Mesendoderm (in vitro differentiated cells): ENCODE measurements around the gene SLC6A13.

Experiments used
- DNase-seq: peaks from one replicate; pipeline ENCODE4 v3.0.0; 2013
- H2AK5ac ChIP-seq: 2 replicates; pipeline ENCODE4 v1.6.1; 2013; ENCODE audit warnings: low read length, inconsistent platforms
- H2BK120ac ChIP-seq: 2 replicates; pipeline ENCODE4 v1.6.1; 2013; ENCODE audit warnings: low read depth, mild to moderate bottlenecking, low read length, moderate library complexity, mixed read lengths
- H2BK15ac ChIP-seq: replicated peaks from 2 replicates; pipeline ENCODE4 v1.6.1; 2013; ENCODE audit warnings: low read depth, mild to moderate bottlenecking, moderate library complexity
- H2BK5ac ChIP-seq: 2 replicates; pipeline ENCODE4 v1.6.1; 2013; ENCODE audit warnings: low read length, inconsistent platforms
- H3K18ac ChIP-seq: 2 replicates; pipeline ENCODE4 v1.6.1; 2013; ENCODE audit warnings: mild to moderate bottlenecking, low read length, mixed read lengths
- H3K23ac ChIP-seq: one replicate; pipeline ENCODE4 v1.6.1; 2013; ENCODE audit warnings: low read length
- H3K27ac ChIP-seq: 2 replicates; pipeline ENCODE4 v1.5.1; 2013; ENCODE audit warnings: low read depth, mild to moderate bottlenecking, inconsistent platforms, low read length, moderate library complexity
- H3K27me3 ChIP-seq: 2 replicates; pipeline ENCODE4 v1.6.1; 2013; ENCODE audit warnings: low read length, control low read depth, mild to moderate bottlenecking, inconsistent platforms; ENCODE audit not compliant: insufficient read depth, poor library complexity
- H3K36me3 ChIP-seq: 2 replicates; pipeline ENCODE4 v1.6.1; 2013; ENCODE audit warnings: low read length, inconsistent platforms; ENCODE audit not compliant: control insufficient read depth, insufficient read depth
- H3K4ac ChIP-seq: one replicate; pipeline ENCODE4 v1.6.1; 2013; ENCODE audit warnings: low read depth, mild to moderate bottlenecking, low read length, moderate library complexity
- H3K4me1 ChIP-seq: 2 replicates; pipeline ENCODE4 v1.6.1; 2013; ENCODE audit warnings: low read depth, low read length, inconsistent platforms; ENCODE audit not compliant: control insufficient read depth
- H3K4me2 ChIP-seq: 2 replicates; pipeline ENCODE4 v1.6.1; 2013; ENCODE audit warnings: low read length
- H3K4me3 ChIP-seq: 2 replicates; pipeline ENCODE4 v1.5.1; 2013; ENCODE audit warnings: mild to moderate bottlenecking, low read length
- H3K56ac ChIP-seq: one replicate; pipeline ENCODE4 v1.6.1; 2013; ENCODE audit warnings: low read length
- H3K79me1 ChIP-seq: 2 replicates; pipeline ENCODE4 v1.6.1; 2013; ENCODE audit warnings: low read length, inconsistent platforms
- H3K79me2 ChIP-seq: 2 replicates; pipeline ENCODE4 v1.6.1; 2013; ENCODE audit warnings: mild to moderate bottlenecking, low read length; ENCODE audit not compliant: control insufficient read depth, insufficient read depth
- H3K9ac ChIP-seq: 2 replicates; pipeline ENCODE4 v1.6.1; 2013; ENCODE audit warnings: low read length, inconsistent platforms
- H4K5ac ChIP-seq: one replicate; pipeline ENCODE4 v1.6.1; 2013; ENCODE audit warnings: low read length
- H4K8ac ChIP-seq: one replicate; pipeline ENCODE4 v1.6.1; 2013; ENCODE audit warnings: low read depth, mild to moderate bottlenecking, control low read depth, low read length, moderate library complexity
- WGBS: extraction: QIAGEN DNeasy Blood & Tissue Kit; methylation state at CpG from one replicate; pipeline ENCODE4 v1.1.7; 2013; ENCODE audit warnings: low lambda C conversion rate, missing lambda C conversion rate; ENCODE audit not compliant: insufficient coverage; ENCODE audit errors: extremely low coverage; 5-methylcytosine and 5-hydroxymethylcytosine counted together

Gene SLC6A13

DNA sequence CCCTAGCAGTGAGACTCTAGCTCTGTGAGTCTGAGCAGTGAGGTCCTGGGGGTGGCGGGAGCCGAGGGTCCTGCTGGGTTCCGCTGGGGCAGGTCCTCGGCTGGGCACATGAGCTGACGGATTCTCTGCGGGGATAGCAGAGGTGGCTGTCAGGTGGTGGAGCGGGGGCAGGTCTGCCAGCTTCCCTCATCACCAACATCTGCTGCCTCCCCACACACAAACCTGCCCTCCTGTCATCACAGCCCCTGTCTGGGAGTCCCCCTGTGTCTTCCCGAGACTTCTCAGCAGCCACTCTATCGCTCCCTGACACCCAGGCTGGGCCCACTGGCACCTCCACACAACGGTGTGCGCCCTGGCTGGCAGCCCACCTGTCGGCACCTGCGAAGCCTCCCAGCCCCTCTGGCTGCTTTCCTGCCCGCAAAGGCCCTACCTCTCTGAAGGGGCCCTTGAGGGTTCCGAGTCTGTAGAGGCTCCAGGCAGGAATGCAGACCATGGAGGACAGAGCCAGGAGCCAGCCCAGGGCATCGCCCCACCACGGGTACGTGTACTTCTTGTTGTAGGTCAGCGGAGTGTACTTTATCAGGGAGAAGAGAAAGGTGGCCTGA lies 41.6 kb downstream of the SLC6A13 start:
- no peak overlapping the region for H3K18ac ChIP-seq
- H2BK120ac ChIP-seq, result no peak overlapping the region
- no peak overlapping the region for H2BK15ac ChIP-seq
- H3K27me3 ChIP-seq, result no peaks in the 10 kb centered on the region
- H3K23ac ChIP-seq, result no peak overlapping the region
- H3K27ac ChIP-seq, result no peak overlapping the region
- no peak overlapping the region for H3K4me2 ChIP-seq
- no peak overlapping the region for H3K9ac ChIP-seq
- no peak overlapping the region for H4K8ac ChIP-seq
- no peaks in the 10 kb centered on the region for H3K36me3 ChIP-seq
- no peak overlapping the region for H2BK5ac ChIP-seq
- H3K4ac ChIP-seq, result no peak overlapping the region
- no CpG with 5 or more reads among the region's 19 CpGs for WGBS
- no peak overlapping the region for H3K56ac ChIP-seq
- H4K5ac ChIP-seq, result no peak overlapping the region
- H3K4me3 ChIP-seq, result no peak overlapping the region
- H3K79me2 ChIP-seq, result no peaks in the 10 kb centered on the region
- DNase-seq, result no peak
- H3K4me1 ChIP-seq, result peaks cover 2% of the 10 kb centered on the region
- H3K79me1 ChIP-seq, result no peaks in the 10 kb centered on the region
- no peak overlapping the region for H2AK5ac ChIP-seq

GRCh38 chr12:220491-220890 lies 42.1 kb downstream of the SLC6A13 start:
- Histone ChIP-seq H3K4me1 (peaks cover 2% of the 10 kb centered on the region), H3K9ac (no peak overlapping the region), H3K56ac (no peak overlapping the region), H2AK5ac (no peak overlapping the region), H2BK15ac (no peak overlapping the region), H3K27ac (no peak overlapping the region), H4K8ac (no peak overlapping the region), H2BK120ac (no peak overlapping the region), H3K4ac (no peak overlapping the region), H3K36me3 (no peaks in the 10 kb centered on the region), H3K4me3 (no peak overlapping the region), H3K27me3 (no peaks in the 10 kb centered on the region), H3K4me2 (no peak overlapping the region), H2BK5ac (no peak overlapping the region), H3K23ac (no peak overlapping the region), H3K79me1 (no peaks in the 10 kb centered on the region), H4K5ac (no peak overlapping the region), H3K79me2 (no peaks in the 10 kb centered on the region), H3K18ac (no peak overlapping the region)
- no peak for DNase-seq
- WGBS, result no CpG with 5 or more reads among the region's 6 CpGs

DNA sequence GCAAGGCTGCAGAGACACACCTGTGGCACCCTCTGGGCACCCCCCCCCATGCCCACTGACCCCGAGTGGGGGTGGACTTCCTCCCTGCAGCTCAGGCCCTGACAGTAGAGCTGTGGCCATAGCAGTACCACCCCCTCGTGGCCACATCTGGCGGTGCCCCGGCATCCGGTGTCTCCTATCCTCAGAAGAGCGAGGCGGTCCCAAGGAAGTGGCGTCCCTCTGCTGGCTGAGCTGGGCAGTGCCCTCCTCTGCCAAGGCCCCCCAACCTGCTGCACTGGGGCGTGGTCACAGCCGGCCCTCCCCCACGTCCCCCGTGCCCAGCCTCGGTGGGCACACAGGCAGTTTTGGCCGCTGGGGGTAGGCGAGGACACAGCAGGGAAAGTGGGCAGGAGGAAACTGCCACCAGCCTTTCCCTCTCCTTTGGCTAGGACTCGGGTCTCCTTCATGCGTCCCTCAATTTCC lies 42.7 kb downstream of the SLC6A13 start:
- H3K4me3 ChIP-seq, result no peak overlapping the region
- no peak overlapping the region for H3K23ac ChIP-seq
- no peak overlapping the region for H2BK5ac ChIP-seq
- H2AK5ac ChIP-seq, result no peak overlapping the region
- no peak overlapping the region for H2BK120ac ChIP-seq
- no peaks in the 10 kb centered on the region for H3K27me3 ChIP-seq
- no CpG with 5 or more reads among the region's 17 CpGs for WGBS
- peak overlapping the region; percentile 10 for H3K56ac ChIP-seq
- no peak overlapping the region for H2BK15ac ChIP-seq
- no peaks in the 10 kb centered on the region for H3K79me2 ChIP-seq
- H3K4me2 ChIP-seq, result no peak overlapping the region
- no peak overlapping the region for H3K9ac ChIP-seq
- no peak overlapping the region for H4K8ac ChIP-seq
- H3K27ac ChIP-seq, result no peak overlapping the region
- peaks cover 2% of the 10 kb centered on the region for H3K4me1 ChIP-seq
- no peaks in the 10 kb centered on the region for H3K79me1 ChIP-seq
- H3K4ac ChIP-seq, result no peak overlapping the region
- H4K5ac ChIP-seq, result no peak overlapping the region
- H3K36me3 ChIP-seq, result no peaks in the 10 kb centered on the region
- DNase-seq, result peak; percentile 90
- H3K18ac ChIP-seq, result no peak overlapping the region

DNA sequence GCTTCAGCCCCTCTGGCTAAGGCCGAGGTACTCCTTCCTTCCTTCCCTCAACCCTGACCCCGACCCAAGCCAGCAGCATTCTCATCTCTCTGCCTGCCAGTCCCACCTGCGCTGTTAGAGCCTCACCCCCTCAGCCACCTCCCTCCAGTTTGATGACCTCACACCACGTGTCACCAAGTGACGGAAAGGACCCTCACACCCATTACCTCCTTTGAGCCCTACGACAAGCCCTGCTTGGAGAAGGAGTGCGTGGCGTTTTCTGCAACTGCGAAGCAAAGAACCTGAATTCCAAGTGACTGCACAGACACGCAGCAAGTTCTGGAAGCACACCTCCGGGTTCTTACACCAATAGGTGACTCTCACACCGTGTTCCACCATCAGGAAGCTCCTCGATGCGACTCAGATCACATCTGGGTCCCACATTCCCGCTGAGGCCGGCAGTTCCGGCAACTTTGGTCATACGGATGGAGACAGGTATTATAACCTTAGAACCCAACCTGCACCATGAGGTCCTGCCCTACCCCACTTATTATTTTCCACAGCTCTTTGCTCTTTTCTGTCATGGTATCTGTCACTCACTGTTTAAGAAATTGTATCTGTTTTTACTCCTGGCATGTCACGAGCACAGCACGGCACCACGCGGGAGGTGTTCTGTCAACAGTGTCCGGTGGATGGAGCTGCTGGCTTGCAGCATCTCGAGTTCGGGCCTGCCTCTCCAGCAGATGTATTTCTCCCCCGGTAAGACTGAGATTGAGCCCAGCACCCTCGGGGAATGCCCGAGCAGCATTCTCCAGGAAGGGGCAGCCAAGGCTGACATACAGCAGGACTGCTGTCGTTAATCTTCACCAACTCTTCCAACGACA lies 43.7 kb downstream of the SLC6A13 start:
- Histone ChIP-seq H3K27ac (no peak overlapping the region), H3K79me1 (no peaks in the 10 kb centered on the region), H3K23ac (no peak overlapping the region), H3K56ac (no peak overlapping the region), H4K5ac (no peak overlapping the region), H2BK15ac (no peak overlapping the region), H3K18ac (no peak overlapping the region), H3K27me3 (no peaks in the 10 kb centered on the region), H3K4me1 (peaks cover 2% of the 10 kb centered on the region), H2BK120ac (no peak overlapping the region), H3K9ac (no peak overlapping the region), H3K4me2 (no peak overlapping the region), H3K4me3 (no peak overlapping the region), H4K8ac (no peak overlapping the region), H3K4ac (no peak overlapping the region), H2AK5ac (no peak overlapping the region), H3K79me2 (no peaks in the 10 kb centered on the region), H3K36me3 (no peaks in the 10 kb centered on the region), H2BK5ac (no peak overlapping the region)
- WGBS, result no CpG with 5 or more reads among the region's 30 CpGs
- DNase-seq, result no peak

DNA sequence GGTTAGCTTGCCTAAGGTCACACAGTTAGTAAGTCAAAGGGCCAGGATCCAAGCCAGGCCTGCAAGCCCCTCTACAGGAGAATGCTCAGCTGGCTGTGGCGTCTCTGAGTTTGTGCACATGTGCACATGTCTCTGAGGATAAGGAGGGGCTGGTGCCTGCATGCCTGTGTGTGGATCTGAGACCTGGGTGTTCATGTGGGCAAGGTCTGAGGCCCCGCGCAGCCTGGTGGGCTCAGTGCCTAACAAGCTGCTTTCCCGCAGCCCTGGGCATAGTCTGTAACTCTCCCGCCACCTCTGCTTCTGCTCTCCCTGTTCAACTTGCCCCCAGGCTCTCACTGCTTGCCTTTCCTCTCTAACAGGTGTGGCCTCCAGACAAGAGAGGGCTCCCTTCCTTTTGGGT lies 44.4 kb downstream of the SLC6A13 start:
- Histone ChIP-seq H3K9ac (no peak overlapping the region), H2BK120ac (no peak overlapping the region), H4K8ac (no peak overlapping the region), H3K56ac (no peak overlapping the region), H2BK15ac (no peak overlapping the region), H3K79me1 (no peaks in the 10 kb centered on the region), H3K27ac (no peak overlapping the region), H3K18ac (no peak overlapping the region), H3K4me3 (no peak overlapping the region), H2BK5ac (no peak overlapping the region), H3K4ac (no peak overlapping the region), H3K4me2 (no peak overlapping the region), H4K5ac (no peak overlapping the region), H3K79me2 (no peaks in the 10 kb centered on the region), H2AK5ac (no peak overlapping the region), H3K36me3 (no peaks in the 10 kb centered on the region), H3K23ac (no peak overlapping the region), H3K27me3 (no peaks in the 10 kb centered on the region), H3K4me1 (peaks cover 5% of the 10 kb centered on the region)
- WGBS, result no CpG with 5 or more reads among the region's 5 CpGs
- DNase-seq, result no peak
